DLD1 (cell line): Measurements from ENCODE around the gene PSG3.
"Not testable (repeated sequence)": the region's sequence is repeated elsewhere in the genome, so short reads cannot be mapped to it uniquely, and the experiment has no call there.

Source experiments
- in situ Hi-C: cut with HindIII; loops from 2 replicates; pipeline ENCODE4 v1.10.0; 2017; ENCODE audit warnings: low sequenced_read_pairs

The PSG3 gene

DNA sequence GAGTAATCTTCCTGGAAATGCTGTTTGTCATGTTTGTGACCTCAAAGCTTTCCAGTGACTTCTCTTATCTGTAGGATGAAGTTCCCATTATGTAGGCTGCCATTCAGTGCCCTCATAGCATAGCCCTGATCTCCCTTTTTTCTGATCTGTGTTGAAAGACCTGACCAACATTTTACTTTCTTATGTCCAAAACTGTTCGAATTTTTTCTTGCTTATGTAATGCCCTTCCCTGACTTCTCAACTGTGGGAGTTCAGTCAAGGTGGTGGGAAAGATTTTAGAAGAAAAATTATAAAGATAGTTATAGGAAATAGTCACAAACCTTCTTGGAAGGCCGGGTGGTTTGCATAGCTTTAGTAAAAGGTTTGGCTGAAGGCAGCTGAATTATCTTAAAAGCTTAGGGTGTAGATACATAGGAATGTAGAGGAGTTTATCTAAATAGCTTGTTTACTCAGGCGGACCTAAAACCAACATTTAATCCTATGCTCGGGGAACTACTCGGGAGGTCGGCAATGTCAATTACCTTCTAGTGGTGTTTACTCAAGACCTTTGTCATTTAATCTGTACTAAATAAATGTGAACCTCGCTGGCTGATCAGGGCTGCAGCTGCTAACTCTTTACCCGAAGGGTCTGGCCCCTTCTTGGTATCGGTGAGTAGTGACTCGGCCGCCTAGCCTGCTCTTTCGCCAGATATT lies 44.3 kb downstream of the PSG3 start:
- in situ Hi-C loops, result no loop called here

DNA sequence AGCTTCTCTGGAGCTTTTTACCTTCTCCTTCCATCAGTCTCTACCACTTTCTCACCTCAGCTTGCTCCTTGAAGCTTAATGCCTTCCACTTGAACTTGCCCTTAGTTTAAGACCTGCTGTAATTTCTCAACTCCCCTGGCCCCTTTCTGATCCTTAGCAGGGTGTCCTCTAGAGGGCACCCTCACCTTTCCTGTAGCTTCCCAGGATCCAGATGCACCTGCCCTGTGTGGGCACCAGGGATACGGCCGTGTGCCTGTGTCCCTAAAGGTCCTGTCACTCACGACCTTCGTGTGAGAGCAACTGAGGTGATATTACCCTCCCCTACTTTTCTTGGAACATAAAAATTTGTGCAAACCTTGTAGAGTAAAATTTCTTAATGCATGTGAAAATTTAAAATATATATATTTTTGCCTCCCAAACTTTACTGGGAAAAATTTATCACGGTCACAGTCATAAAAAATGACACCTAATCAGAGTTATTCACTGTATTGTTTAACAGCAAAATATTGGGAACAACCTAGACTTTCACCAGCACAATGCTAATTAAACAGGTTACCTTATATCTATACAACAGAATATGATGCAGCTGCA lies 46.4 kb downstream of the PSG3 start:
- in situ Hi-C loops, result no loop called here

DNA sequence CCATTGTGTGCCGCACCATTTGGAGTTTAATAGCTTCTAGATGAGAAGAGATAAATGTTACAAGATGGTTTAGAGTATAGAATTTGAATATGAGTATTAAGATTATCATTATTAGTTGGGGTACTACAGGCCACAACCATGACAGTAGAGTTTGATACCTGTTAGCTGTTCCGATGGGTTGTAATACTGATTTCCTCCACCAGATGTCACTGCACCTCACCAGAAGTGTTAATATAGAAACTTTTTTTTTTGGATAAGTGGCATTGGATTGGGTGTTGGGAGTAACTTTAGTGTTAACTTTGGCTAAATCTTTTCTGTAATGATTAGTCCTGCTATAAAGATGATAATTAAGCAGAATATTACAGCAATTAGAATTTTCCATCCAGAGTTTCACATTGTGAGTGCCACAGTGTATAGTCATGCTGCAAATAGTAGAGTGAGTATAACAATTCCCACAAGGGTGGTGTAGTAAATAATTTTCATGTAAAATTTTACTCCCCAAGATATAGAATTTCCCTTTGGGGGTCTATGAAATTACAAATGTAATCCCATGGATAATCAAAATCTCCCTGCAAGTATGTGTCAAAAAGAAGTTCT lies 56.3 kb downstream of the PSG3 start:
- in situ Hi-C loops, result no loop called here

DNA sequence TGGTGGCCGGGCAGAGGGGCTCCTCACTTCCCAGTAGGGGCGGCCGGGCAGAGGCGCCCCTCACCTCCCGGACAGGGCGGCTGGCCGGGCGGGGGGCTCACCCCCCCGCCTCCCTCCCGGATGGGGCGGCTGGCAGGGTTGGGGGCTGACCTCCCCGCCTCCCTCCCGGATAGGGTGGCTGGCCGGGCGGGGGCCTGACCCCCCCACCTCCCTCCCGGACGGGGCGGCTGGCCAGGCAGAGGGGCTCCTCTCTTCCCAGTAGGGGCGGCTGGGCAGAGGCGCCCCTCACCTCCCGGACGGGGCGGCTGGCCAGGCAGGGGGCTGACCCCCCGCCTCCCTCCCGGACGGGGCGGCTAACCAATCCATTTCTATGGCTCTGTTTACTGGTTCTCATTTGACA lies 64.0 kb downstream of the PSG3 start:
- in situ Hi-C loops, result not testable (repeated sequence)

DNA sequence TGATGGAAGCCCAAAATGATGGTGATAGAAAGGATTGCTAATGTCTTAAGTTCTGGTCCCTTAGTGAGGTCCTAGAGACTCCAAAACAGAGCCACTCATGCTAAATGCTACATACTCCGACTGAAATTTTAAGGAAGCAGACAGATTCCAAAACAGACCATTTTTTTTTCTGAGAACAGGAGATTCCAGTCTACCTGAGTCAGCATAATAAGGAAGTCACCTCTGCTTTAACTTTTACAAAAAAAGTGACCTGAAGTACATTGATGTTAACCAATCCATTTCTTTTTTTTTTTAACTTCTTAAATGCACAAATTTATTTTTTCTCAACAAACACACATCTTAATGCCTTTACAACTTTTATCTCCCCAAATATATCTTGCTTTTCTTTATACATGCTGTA lies 65.7 kb downstream of the PSG3 start:
- in situ Hi-C loops, result not testable (repeated sequence)
